GM10847 (cell line): ENCODE results near the gene HSFY1.
"Not testable (repeated sequence)": the region's sequence is repeated elsewhere in the genome, so short reads cannot be mapped to it uniquely, and the experiment has no call there.

Experiments
- POLR2A ChIP-seq: IDR thresholded peaks from 2 replicates; pipeline ENCODE4 v1.6.1; 2011; ENCODE audit not compliant: insufficient read length; ENCODE audit errors: extremely low read depth

The HSFY1 gene, protein sequence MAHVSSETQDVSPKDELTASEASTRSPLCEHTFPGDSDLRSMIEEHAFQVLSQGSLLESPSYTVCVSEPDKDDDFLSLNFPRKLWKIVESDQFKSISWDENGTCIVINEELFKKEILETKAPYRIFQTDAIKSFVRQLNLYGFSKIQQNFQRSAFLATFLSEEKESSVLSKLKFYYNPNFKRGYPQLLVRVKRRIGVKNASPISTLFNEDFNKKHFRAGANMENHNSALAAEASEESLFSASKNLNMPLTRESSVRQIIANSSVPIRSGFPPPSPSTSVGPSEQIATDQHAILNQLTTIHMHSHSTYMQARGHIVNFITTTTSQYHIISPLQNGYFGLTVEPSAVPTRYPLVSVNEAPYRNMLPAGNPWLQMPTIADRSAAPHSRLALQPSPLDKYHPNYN

DNA sequence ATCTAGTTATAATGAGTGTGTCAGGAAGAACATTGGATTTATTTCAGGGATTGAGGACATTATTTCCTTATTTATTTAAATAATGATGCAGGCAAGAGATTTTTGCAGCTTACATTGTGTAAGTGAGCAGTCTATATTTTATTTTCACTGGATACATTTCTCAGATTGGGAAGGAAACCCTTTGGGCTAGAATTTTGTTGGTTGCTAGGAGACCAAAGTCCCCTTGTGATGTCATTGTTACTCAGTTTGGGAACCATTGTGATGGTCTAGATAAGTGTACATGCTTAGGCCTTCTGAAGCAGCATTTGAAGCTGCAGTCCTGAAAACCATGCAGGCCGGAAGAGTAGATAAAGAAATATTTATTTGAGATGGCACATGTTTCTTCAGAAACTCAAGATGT, at the start of gene HSFY1:
Gene HSFY1 (plus strand): TSS at position 301 of the 400 bp plus-strand sequence. CDS start 68 bp downstream, at position 369.
- TF ChIP-seq POLR2A, result not testable (repeated sequence)
